ENCODE data around the gene APMAP. TPM values are rescaled to one million over a fixed set of nuclear protein-coding genes. Genes with fewer than 3 reads are reported as not detected.

APMAP gene
- total and polyA plus RNA-seq, 2 experiments from 2014 or later: 50.4 to 90.2 TPM

DNA sequence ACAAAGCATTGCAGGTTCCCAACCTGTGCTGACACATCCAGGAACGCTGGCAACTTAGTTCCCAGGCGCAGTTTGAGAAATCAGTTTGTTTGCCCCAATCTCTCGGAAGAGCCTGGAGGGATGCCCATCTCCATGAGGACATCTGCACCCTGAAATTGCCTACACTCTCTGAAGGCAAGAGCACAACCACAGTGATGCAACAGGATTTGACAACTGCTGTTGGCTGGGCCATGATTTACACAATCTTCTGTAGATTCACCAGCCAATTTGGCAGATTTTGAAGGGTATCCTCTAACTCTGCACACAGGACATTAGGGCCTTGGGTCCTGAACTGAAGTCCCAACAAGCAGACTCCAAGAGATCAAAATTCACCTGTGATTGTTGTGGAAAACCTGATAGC lies 3.4 kb downstream of the APMAP start:
- TF ChIP-seq, protein P1, sequence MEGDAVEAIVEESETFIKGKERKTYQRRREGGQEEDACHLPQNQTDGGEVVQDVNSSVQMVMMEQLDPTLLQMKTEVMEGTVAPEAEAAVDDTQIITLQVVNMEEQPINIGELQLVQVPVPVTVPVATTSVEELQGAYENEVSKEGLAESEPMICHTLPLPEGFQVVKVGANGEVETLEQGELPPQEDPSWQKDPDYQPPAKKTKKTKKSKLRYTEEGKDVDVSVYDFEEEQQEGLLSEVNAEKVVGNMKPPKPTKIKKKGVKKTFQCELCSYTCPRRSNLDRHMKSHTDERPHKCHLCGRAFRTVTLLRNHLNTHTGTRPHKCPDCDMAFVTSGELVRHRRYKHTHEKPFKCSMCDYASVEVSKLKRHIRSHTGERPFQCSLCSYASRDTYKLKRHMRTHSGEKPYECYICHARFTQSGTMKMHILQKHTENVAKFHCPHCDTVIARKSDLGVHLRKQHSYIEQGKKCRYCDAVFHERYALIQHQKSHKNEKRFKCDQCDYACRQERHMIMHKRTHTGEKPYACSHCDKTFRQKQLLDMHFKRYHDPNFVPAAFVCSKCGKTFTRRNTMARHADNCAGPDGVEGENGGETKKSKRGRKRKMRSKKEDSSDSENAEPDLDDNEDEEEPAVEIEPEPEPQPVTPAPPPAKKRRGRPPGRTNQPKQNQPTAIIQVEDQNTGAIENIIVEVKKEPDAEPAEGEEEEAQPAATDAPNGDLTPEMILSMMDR (IDR thresholded peaks at IDR 0.05; ENCODE audit: low read depth, low read length): no peak
- Histone ChIP-seq H3K4me3 (no peak overlapping the region), H3K9me3 (ENCODE audit: low read depth) (no peaks in the 10 kb centered on the region), H3K36me3 (no peaks in the 10 kb centered on the region), H3K4me1 (ENCODE audit: low read depth) (peaks cover 8% of the 10 kb centered on the region), H3K27ac (no peak overlapping the region), H3K27me3 (no peaks in the 10 kb centered on the region)
- no peak for DNase-seq (ENCODE audit: low read depth in 1 of 2, low spot score in 1 of 2)

GRCh38 chr20:24987873-24988835 lies 4.4 kb downstream of the APMAP start:
- Histone ChIP-seq H3K4me3 (no peak overlapping the region), H3K27me3 (no peaks in the 10 kb centered on the region), H3K9me3 (ENCODE audit: low read depth) (no peaks in the 10 kb centered on the region), H3K27ac (no peak overlapping the region), H3K36me3 (no peaks in the 10 kb centered on the region), H3K4me1 (ENCODE audit: low read depth) (peaks cover 6% of the 10 kb centered on the region)
- TF ChIP-seq, protein P1 (IDR thresholded peaks at IDR 0.05; ENCODE audit: low read depth, low read length): no peak
- DNase-seq (ENCODE audit: low read depth in 1 of 2, low spot score in 1 of 2): no peak

DNA sequence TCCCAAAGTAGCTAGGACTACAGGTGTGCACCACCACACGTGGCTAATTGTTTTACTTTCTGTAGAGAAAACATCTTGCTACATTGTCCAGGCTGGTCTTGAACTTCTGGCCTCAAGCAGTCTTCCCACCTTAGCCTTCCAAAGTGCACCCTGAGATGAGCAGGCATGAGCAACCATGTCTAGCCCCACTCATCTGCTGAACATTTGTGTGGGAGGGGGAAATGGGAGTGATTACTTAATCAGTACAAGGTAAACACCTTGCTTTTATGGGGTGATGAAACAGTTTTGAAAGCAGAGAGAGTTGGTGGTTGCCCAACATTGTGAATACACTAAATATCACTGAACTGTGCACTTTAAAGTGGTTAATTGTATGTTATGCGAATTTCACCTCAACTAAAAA lies 5.3 kb downstream of the APMAP start:
- peaks cover 4% of the 10 kb centered on the region for H3K4me1 ChIP-seq (ENCODE audit: low read depth)
- H3K4me3 ChIP-seq: no peak overlapping the region
- H3K9me3 ChIP-seq (ENCODE audit: low read depth): no peaks in the 10 kb centered on the region
- no peaks in the 10 kb centered on the region for H3K36me3 ChIP-seq
- H3K27ac ChIP-seq: no peak overlapping the region
- TF ChIP-seq, protein P1 (IDR thresholded peaks at IDR 0.05; ENCODE audit: low read depth, low read length): no peak
- no peaks in the 10 kb centered on the region for H3K27me3 ChIP-seq
- no peak for DNase-seq (ENCODE audit: low read depth in 1 of 2, low spot score in 1 of 2)

DNA sequence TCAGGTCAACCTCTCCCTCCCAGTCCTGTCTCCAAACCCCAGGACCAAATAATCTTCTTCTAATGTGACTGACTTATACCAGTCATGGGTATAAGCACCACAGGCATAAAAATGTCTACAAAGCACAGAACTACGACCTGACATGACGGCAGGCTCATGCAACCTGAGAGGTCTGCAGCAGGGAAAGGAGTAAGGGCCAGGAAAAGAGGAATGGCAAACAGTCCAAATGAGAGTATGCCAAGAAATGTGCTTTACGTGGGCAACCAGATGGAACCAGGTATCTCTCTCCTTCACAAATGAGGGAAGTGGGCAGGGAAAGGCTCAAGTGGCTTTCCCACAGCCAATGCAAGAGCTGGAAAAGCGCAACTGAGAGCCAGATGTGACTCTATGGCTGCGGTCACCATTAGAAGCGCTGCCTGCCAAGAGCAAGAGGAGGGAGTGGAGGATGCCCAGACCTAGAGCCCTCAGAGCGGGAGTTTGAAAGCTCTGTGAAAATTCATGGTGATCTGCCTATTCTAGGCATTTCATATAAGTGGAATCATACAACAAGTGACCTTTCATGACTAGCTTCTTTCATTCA lies 6.0 kb downstream of the APMAP start:
- H3K27ac ChIP-seq: no peak overlapping the region
- H3K9me3 ChIP-seq (ENCODE audit: low read depth): no peaks in the 10 kb centered on the region
- H3K4me3 ChIP-seq: no peak overlapping the region
- H3K27me3 ChIP-seq: no peaks in the 10 kb centered on the region
- no peaks in the 10 kb centered on the region for H3K36me3 ChIP-seq
- H3K4me1 ChIP-seq (ENCODE audit: low read depth): peaks cover under 1% of the 10 kb centered on the region
- DNase-seq (ENCODE audit: low read depth in 1 of 2, low spot score in 1 of 2): no peak
- TF ChIP-seq, protein P1 (IDR thresholded peaks at IDR 0.05; ENCODE audit: low read depth, low read length): no peak

DNA sequence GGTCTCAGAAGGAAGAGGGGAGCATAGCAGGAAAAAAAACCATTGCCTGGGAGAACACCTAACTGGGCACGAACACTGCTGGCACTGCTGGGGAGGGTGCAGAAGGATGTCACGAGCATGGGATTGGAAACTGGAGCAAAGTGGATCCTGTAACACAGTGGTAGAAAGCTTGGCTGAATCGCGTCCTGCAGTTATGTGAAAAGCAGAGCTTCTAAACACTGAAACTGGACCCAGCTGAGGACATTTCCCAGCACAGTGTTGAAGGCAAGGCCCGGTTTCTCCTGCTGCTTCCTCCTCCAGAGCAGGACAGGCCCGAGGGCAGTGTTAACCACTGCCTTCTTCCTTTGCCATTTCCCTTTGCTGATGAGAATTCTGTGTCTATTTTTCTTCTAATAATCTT lies 6.7 kb downstream of the APMAP start:
- no peak for DNase-seq (ENCODE audit: low read depth in 1 of 2, low spot score in 1 of 2)
- Histone ChIP-seq H3K9me3 (ENCODE audit: low read depth) (no peaks in the 10 kb centered on the region), H3K4me1 (ENCODE audit: low read depth) (no peaks in the 10 kb centered on the region), H3K27me3 (no peaks in the 10 kb centered on the region), H3K27ac (no peak overlapping the region), H3K4me3 (no peak overlapping the region), H3K36me3 (no peaks in the 10 kb centered on the region)
- TF ChIP-seq, protein P1 (IDR thresholded peaks at IDR 0.05; ENCODE audit: low read depth, low read length): no peak
